SU-DHL-6 (cell line): ENCODE results near the gene CERK.
A peak's percentile ranks its signal among the peaks of the same experiment; 100 is the strongest.

ENCODE experiments used
- H2AFZ ChIP-seq: fragments of 200-600 bp; sonication (generic); 2 replicates; pipeline ENCODE4 v1.6.1; 2014; ENCODE audit warnings: low read depth, mild to moderate bottlenecking, moderate library complexity, mixed read lengths, antibody characterized with exemption, low read length; ENCODE audit not compliant: severe bottlenecking
- H3F3A ChIP-seq: fragments of 200-600 bp; shearing (Covaris generic); 2 replicates; pipeline ENCODE4 v1.6.0; 2016; ENCODE audit warnings: antibody characterized with exemption, mild to moderate bottlenecking; ENCODE audit not compliant: insufficient read depth
- H3K27ac ChIP-seq: fragments of 200-600 bp; sonication (generic); 2 replicates; pipeline ENCODE4 v1.5.1; 2016; ENCODE audit warnings: low read depth, mild to moderate bottlenecking, low read length, moderate library complexity, mixed read lengths
- H3K27me3 ChIP-seq: fragments of 200-600 bp; sonication (generic), shearing (Covaris generic); 2 replicates; pipeline ENCODE4 v1.6.0; 2014; ENCODE audit warnings: mild to moderate bottlenecking, low read length
- H3K36me3 ChIP-seq: fragments of 200-600 bp; sonication (generic); 2 replicates; pipeline ENCODE4 v1.6.1; 2014; ENCODE audit warnings: mild to moderate bottlenecking, low read length, mixed read lengths
- H3K4me2 ChIP-seq: fragments of 300-600, 200-600 bp; shearing (Covaris generic), sonication (generic); 2 replicates; pipeline ENCODE4 v1.6.0; 2014; ENCODE audit warnings: low read length, low read depth, mild to moderate bottlenecking; ENCODE audit not compliant: poor library complexity, severe bottlenecking
- H3K4me3 ChIP-seq: fragments of 200-600 bp; sonication (generic); 2 replicates; pipeline ENCODE4 v1.5.1; 2014; ENCODE audit warnings: antibody characterized with exemption, low read length, mild to moderate bottlenecking, mixed read lengths; ENCODE audit not compliant: insufficient read depth, poor library complexity, severe bottlenecking
- H3K79me2 ChIP-seq: fragments of 200-600 bp; sonication (generic); 2 replicates; pipeline ENCODE4 v1.6.1; 2014; ENCODE audit warnings: mild to moderate bottlenecking, low read length, moderate library complexity; ENCODE audit not compliant: insufficient read depth
- H3K9ac ChIP-seq: fragments of 200-600 bp; sonication (generic); 2 replicates; pipeline ENCODE4 v1.7.0; 2014; ENCODE audit warnings: mild to moderate bottlenecking, low read length
- H3K9me2 ChIP-seq: fragments of 200-600 bp; sonication (generic); replicated peaks from 2 replicates; pipeline ENCODE4 v1.6.1; 2014; ENCODE audit warnings: low read length; ENCODE audit not compliant: insufficient read depth
- H3K9me3 ChIP-seq: fragments of 200-600 bp; sonication (generic); 2 replicates; pipeline ENCODE4 v1.6.1; 2014; ENCODE audit warnings: low read length, mixed read lengths; ENCODE audit not compliant: insufficient read depth
- H4K20me1 ChIP-seq: fragments of 200-600 bp; sonication (generic); 2 replicates; pipeline ENCODE4 v1.6.1; 2014; ENCODE audit warnings: low read depth, mild to moderate bottlenecking, antibody characterized with exemption, low read length, moderate library complexity, mixed read lengths
- CTCF ChIP-seq: fragments of 200-600 bp; sonication (generic); IDR thresholded peaks from one replicate; pipeline ENCODE4 v1.5.1; 2017; ENCODE audit warnings: antibody characterized with exemption, mild to moderate bottlenecking, low read length, moderate library complexity; ENCODE audit not compliant: insufficient read depth, poor library complexity, severe bottlenecking
- EZH2phosphoT487 ChIP-seq: fragments of 200-600 bp; sonication (generic), shearing (Covaris generic); conservative IDR thresholded peaks from 2 replicates; pipeline ENCODE4 v1.6.1; 2018; ENCODE audit warnings: mild to moderate bottlenecking, antibody characterized with exemption, low read length, moderate library complexity, mixed read lengths

CERK gene

GRCh38 chr22:46741974-46742519, 4.0 kb upstream of the CERK start:
- no peaks in the 10 kb centered on the region for H4K20me1 ChIP-seq
- H3K9me3 ChIP-seq: no peaks in the 10 kb centered on the region
- H3K4me2 ChIP-seq: no peak overlapping the region
- no peak overlapping the region for H3K9ac ChIP-seq
- H3K36me3 ChIP-seq: no peaks in the 10 kb centered on the region
- H3K9me2 ChIP-seq: no peaks in the 10 kb centered on the region
- no peak overlapping the region for H3K4me3 ChIP-seq
- H2AFZ ChIP-seq: no peak overlapping the region
- H3K27me3 ChIP-seq: no peaks in the 10 kb centered on the region
- H3K79me2 ChIP-seq: no peaks in the 10 kb centered on the region
- TF ChIP-seq EZH2phosphoT487 (no peak), CTCF (no peak)
- H3F3A ChIP-seq: no peaks in the 10 kb centered on the region
- H3K27ac ChIP-seq: no peak overlapping the region

GRCh38 chr22:46740910-46741780, 3.1 kb upstream of the CERK start:
- Histone ChIP-seq H3F3A (no peaks in the 10 kb centered on the region), H3K9me2 (no peaks in the 10 kb centered on the region), H2AFZ (no peak overlapping the region), H4K20me1 (no peaks in the 10 kb centered on the region), H3K27ac (no peak overlapping the region), H3K4me3 (no peak overlapping the region), H3K79me2 (0 out of 2 replicates have a peak, but pooled peaks cover 7% of the 10 kb centered on the region), H3K9ac (no peak overlapping the region), H3K27me3 (no peaks in the 10 kb centered on the region), H3K36me3 (no peaks in the 10 kb centered on the region), H3K4me2 (no peak overlapping the region), H3K9me3 (no peaks in the 10 kb centered on the region)
- TF ChIP-seq EZH2phosphoT487 (no peak), CTCF (no peak)

- Histone ChIP-seq H3K4me2 (peak overlapping the region; percentile 72), H3K27me3 (no peaks in the 10 kb centered on the region), H3K79me2 (peaks cover 16% of the 10 kb centered on the region; the same call in 1 of the 2 replicates), H3K36me3 (no peaks in the 10 kb centered on the region), H3K4me3 (peak overlapping the region; percentile 58), H3K9me3 (no peaks in the 10 kb centered on the region), H3K9ac (peak overlapping the region; percentile 63), H3K9me2 (no peaks in the 10 kb centered on the region), H3K27ac (peak overlapping the region; percentile 21), H2AFZ (peak overlapping the region; percentile 90), H3F3A (no peaks in the 10 kb centered on the region), H4K20me1 (no peaks in the 10 kb centered on the region; the same call in 1 of the 2 replicates)
- TF ChIP-seq CTCF (no peak), EZH2phosphoT487 (no peak)
Measured at GRCh38 chr22:46739094-46739870, 1.2 kb upstream of the CERK start.
